ENCODE results near the gene GTF2A1. TPM values are rescaled to one million over a fixed set of nuclear protein-coding genes. Genes with fewer than 3 reads are reported as not detected.

GTF2A1 gene
- total and polyA plus RNA-seq, 2 donors from 2014 or later = 4.7 to 27.0 TPM

DNA sequence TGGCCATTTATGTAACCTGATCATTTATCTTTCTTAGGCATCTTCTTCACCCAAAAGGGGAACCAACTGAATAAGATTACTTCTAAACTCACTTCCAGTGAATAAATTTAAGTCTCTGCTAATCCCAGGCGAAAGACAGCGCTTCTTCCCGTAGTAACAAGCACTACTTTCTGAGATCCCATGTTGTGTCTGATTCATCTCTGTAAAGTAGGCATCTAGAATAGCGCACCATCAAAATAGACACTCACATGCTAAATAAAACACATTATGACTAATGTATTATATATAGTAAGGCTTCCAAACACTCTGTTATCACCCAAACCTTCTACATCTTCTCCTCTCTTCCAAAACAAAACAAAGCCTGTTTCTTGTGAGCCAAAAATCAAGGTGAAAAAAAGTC lies 15.1 kb downstream of the GTF2A1 start:
- DNase-seq = no peak
- Histone ChIP-seq H3K4me3 (ENCODE audit: low read length in 3 of 3) (no peak overlapping the region), H3K9ac (ENCODE audit: low read length in 3 of 3) (no peak overlapping the region), H3K36me3 (ENCODE audit: control insufficient read depth in 2 of 3, insufficient read depth in 3 of 3, low read length in 3 of 3) (peaks cover 5 to 13% (median 11%) of the 10 kb centered on the region in 3 donors), H3K9me3 (ENCODE audit: control insufficient read depth in 2 of 3, insufficient read depth in 1 of 3, low read length in 3 of 3) (no peaks in the 10 kb centered on the region), H3K4me1 (ENCODE audit: control insufficient read depth in 2 of 3, insufficient read depth in 2 of 3, low read depth in 1 of 3, low read length in 3 of 3) (no peaks in the 10 kb centered on the region), H3K27ac (ENCODE audit: low read depth in 2 of 2, low read length in 2 of 2) (no peak overlapping the region), H3K27me3 (ENCODE audit: control insufficient read depth, insufficient read depth, low read length) (no peaks in the 10 kb centered on the region)
- TF ChIP-seq, protein P1, sequence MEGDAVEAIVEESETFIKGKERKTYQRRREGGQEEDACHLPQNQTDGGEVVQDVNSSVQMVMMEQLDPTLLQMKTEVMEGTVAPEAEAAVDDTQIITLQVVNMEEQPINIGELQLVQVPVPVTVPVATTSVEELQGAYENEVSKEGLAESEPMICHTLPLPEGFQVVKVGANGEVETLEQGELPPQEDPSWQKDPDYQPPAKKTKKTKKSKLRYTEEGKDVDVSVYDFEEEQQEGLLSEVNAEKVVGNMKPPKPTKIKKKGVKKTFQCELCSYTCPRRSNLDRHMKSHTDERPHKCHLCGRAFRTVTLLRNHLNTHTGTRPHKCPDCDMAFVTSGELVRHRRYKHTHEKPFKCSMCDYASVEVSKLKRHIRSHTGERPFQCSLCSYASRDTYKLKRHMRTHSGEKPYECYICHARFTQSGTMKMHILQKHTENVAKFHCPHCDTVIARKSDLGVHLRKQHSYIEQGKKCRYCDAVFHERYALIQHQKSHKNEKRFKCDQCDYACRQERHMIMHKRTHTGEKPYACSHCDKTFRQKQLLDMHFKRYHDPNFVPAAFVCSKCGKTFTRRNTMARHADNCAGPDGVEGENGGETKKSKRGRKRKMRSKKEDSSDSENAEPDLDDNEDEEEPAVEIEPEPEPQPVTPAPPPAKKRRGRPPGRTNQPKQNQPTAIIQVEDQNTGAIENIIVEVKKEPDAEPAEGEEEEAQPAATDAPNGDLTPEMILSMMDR (IDR thresholded peaks at IDR 0.05; ENCODE audit: borderline replicate concordance, extremely low read depth, insufficient read depth) = no peak
- intact Hi-C loops (cut with DNase I) = no loop called here
- FAIRE-seq = no peak

DNA sequence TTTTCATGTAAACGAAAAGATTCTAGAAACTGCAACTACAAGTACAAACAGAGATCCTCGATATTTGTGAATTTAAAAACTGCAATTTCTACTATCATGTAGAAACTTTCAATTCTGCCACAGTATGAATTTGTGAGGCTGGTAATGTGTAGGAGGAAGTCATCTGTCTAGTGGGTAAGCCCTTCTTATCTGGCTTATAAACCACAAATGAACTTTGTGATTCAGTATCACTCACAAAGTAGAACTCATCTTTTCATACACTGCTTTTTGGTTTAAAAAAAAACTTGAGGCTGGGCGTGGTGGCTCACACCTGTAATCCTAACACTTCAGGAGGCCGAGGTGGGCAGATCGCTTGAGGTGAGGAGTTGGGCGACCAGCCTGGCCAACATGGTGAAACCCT lies 20.7 kb downstream of the GTF2A1 start:
- FAIRE-seq = no peak
- Histone ChIP-seq H3K36me3 (ENCODE audit: control insufficient read depth in 2 of 3, insufficient read depth in 3 of 3, low read length in 3 of 3) (peaks cover 6 to 20% (median 20%) of the 10 kb centered on the region in 3 donors), H3K4me1 (ENCODE audit: control insufficient read depth in 2 of 3, insufficient read depth in 2 of 3, low read depth in 1 of 3, low read length in 3 of 3) (no peaks in the 10 kb centered on the region), H3K9ac (ENCODE audit: low read length in 3 of 3) (no peak overlapping the region), H3K27me3 (ENCODE audit: control insufficient read depth, insufficient read depth, low read length) (no peaks in the 10 kb centered on the region), H3K9me3 (ENCODE audit: control insufficient read depth in 2 of 3, insufficient read depth in 1 of 3, low read length in 3 of 3) (no peaks in the 10 kb centered on the region), H3K27ac (ENCODE audit: low read depth in 2 of 2, low read length in 2 of 2) (no peak overlapping the region), H3K4me3 (ENCODE audit: low read length in 3 of 3) (no peak overlapping the region)
- DNase-seq = no peak
- TF ChIP-seq, protein P1 (IDR thresholded peaks at IDR 0.05; ENCODE audit: borderline replicate concordance, extremely low read depth, insufficient read depth) = no peak
- intact Hi-C loops (cut with DNase I) = no loop called here

GRCh38 chr14:81199084-81199483 lies 21.7 kb downstream of the GTF2A1 start:
- no peak for DNase-seq
- H3K27ac ChIP-seq (ENCODE audit: low read depth in 2 of 2, low read length in 2 of 2) = no peak overlapping the region
- H3K27me3 ChIP-seq (ENCODE audit: control insufficient read depth, insufficient read depth, low read length) = no peaks in the 10 kb centered on the region
- no peak for FAIRE-seq
- H3K4me1 ChIP-seq (ENCODE audit: control insufficient read depth in 2 of 3, insufficient read depth in 2 of 3, low read depth in 1 of 3, low read length in 3 of 3) = no peaks in the 10 kb centered on the region
- H3K36me3 ChIP-seq (ENCODE audit: control insufficient read depth in 2 of 3, insufficient read depth in 3 of 3, low read length in 3 of 3) = peaks cover 6 to 29% (median 20%) of the 10 kb centered on the region in 3 donors
- no peak overlapping the region for H3K9ac ChIP-seq (ENCODE audit: low read length in 3 of 3)
- intact Hi-C loops (cut with DNase I) = no loop called here
- TF ChIP-seq, protein P1 (IDR thresholded peaks at IDR 0.05; ENCODE audit: borderline replicate concordance, extremely low read depth, insufficient read depth) = no peak
- H3K9me3 ChIP-seq (ENCODE audit: control insufficient read depth in 2 of 3, insufficient read depth in 1 of 3, low read length in 3 of 3) = no peaks in the 10 kb centered on the region
- H3K4me3 ChIP-seq (ENCODE audit: low read length in 3 of 3) = no peak overlapping the region

GRCh38 chr14:81198651-81199050 lies 22.1 kb downstream of the GTF2A1 start:
- Histone ChIP-seq H3K27ac (ENCODE audit: low read depth in 2 of 2, low read length in 2 of 2) (no peak overlapping the region), H3K36me3 (ENCODE audit: control insufficient read depth in 2 of 3, insufficient read depth in 3 of 3, low read length in 3 of 3) (peaks cover 6 to 28% (median 21%) of the 10 kb centered on the region in 3 donors), H3K9ac (ENCODE audit: low read length in 3 of 3) (no peak overlapping the region), H3K4me1 (ENCODE audit: control insufficient read depth in 2 of 3, insufficient read depth in 2 of 3, low read depth in 1 of 3, low read length in 3 of 3) (no peaks in the 10 kb centered on the region), H3K4me3 (ENCODE audit: low read length in 3 of 3) (no peak overlapping the region), H3K27me3 (ENCODE audit: control insufficient read depth, insufficient read depth, low read length) (no peaks in the 10 kb centered on the region), H3K9me3 (ENCODE audit: control insufficient read depth in 2 of 3, insufficient read depth in 1 of 3, low read length in 3 of 3) (no peaks in the 10 kb centered on the region)
- TF ChIP-seq, protein P1 (IDR thresholded peaks at IDR 0.05; ENCODE audit: borderline replicate concordance, extremely low read depth, insufficient read depth) = no peak
- FAIRE-seq = peak; percentile 88
- DNase-seq = no peak
- intact Hi-C loops (cut with DNase I) = no loop called here

All from kidney (tissue), 14 donors.